ENCODE data around the gene EGFL8.

- TF ChIP-seq CTCF (IDR thresholded peaks at IDR 0.05) (no peak), POLR2A (IDR thresholded peaks at IDR 0.05) (no peak), POLR2AphosphoS5 (IDR thresholded peaks at IDR 0.05) (no peak), EP300 (IDR thresholded peaks at IDR 0.05) (no peak)
Measured at GRCh38 chr6:32189069-32189741, 24.8 kb downstream of the EGFL8 start.

All from suprapubic skin (tissue), 4 donors.